H54 (cell line): ENCODE measurements around the gene NPFF.

Source experiments
- DNase-seq: peaks from one replicate; pipeline ENCODE4 v3.0.0; 2011; ENCODE audit warnings: low spot score, mixed read lengths; ENCODE audit not compliant: insufficient read length
- FAIRE-seq: peaks from 3 replicates; lab custom pipeline; 2011; peaks lifted over from hg19 to GRCh38; lab: Jason Lieb, UNC
- POLR2A ChIP-seq: IDR thresholded peaks from 2 replicates; pipeline ENCODE4 v1.6.1; 2011; ENCODE audit warnings: low read depth, mild to moderate bottlenecking, low read length

The NPFF gene

GRCh38 chr12:53505555-53506449 is 1.5 kb downstream of the NPFF start:
- no peak for TF ChIP-seq POLR2A
- FAIRE-seq (no peak), DNase-seq (no peak)

GRCh38 chr12:53505086-53505485 is 2.2 kb downstream of the NPFF start:
- DNase-seq = peak; percentile 60
- no peak for TF ChIP-seq POLR2A
- no peak for FAIRE-seq

- TF ChIP-seq POLR2A = no peak
- no peak for FAIRE-seq
- DNase-seq = no peak
Measured at GRCh38 chr12:53504004-53504920, 3.0 kb downstream of the NPFF start.

- no peak for TF ChIP-seq POLR2A
- FAIRE-seq = no peak
- no peak for DNase-seq
Measured at GRCh38 chr12:53502983-53503728, 4.1 kb downstream of the NPFF start.

GRCh38 chr12:53502331-53502730 is 5.0 kb downstream of the NPFF start:
- no peak for FAIRE-seq
- TF ChIP-seq POLR2A = no peak
- DNase-seq = no peak

GRCh38 chr12:53501615-53502181 is 5.6 kb downstream of the NPFF start:
- no peak for TF ChIP-seq POLR2A
- no peak for DNase-seq
- no peak for FAIRE-seq

- peak; percentile 70 for TF ChIP-seq POLR2A
- peak; percentile 83 for DNase-seq
- peak; percentile 60 for FAIRE-seq
Measured at GRCh38 chr12:53500776-53501614, 6.3 kb downstream of the NPFF start, which contains the start of gene TARBP2. TARBP2 (plus strand) TSS chr12:53501283; CDS start chr12:53501409, 126 bp downstream.

- peak; percentile 45; the same call in 1 of the 2 replicates for TF ChIP-seq POLR2A
- DNase-seq = no peak
- FAIRE-seq = no peak
Measured at GRCh38 chr12:53500142-53500775, 7.0 kb downstream of the NPFF start.

GRCh38 chr12:53499266-53500141 is 7.8 kb downstream of the NPFF start, which contains the start of gene MAP3K12:
MAP3K12 (minus strand) TSS chr12:53499458; CDS start chr12:53487391, 12,067 bp downstream.
- peak; percentile 57 for TF ChIP-seq POLR2A
- no peak for DNase-seq
- FAIRE-seq = no peak

- FAIRE-seq (no peak), DNase-seq (no peak)
- no peak for TF ChIP-seq POLR2A
Measured at GRCh38 chr12:53498235-53498630, 9.1 kb downstream of the NPFF start.

- DNase-seq (no peak), FAIRE-seq (no peak)
- no peak for TF ChIP-seq POLR2A
Measured at GRCh38 chr12:53497461-53497860, 9.8 kb downstream of the NPFF start.

- no peak for DNase-seq
- FAIRE-seq = no peak
Measured at GRCh38 chr12:53496752-53497032, 10.6 kb downstream of the NPFF start.

More at GRCh38 chr12:53496752-53497032, 10.6 kb downstream of the NPFF start:
- no peak for TF ChIP-seq POLR2A
